GM20000 (cell line): ENCODE data around the gene KCNG2.

Source experiments
- DNase-seq: peaks from one replicate; pipeline ENCODE4 v3.0.0; 2012; ENCODE audit warnings: low spot score
- CTCF ChIP-seq: IDR thresholded peaks from 2 replicates; pipeline ENCODE4 v1.5.1; 2012; ENCODE audit warnings: mild to moderate bottlenecking, control low read depth; ENCODE audit errors: extremely low read depth, missing control alignments

KCNG2 gene

GRCh38 chr18:79784071-79784913 lies 13.4 kb upstream of the KCNG2 start:
- TF ChIP-seq CTCF = no peak
- DNase-seq = no peak

GRCh38 chr18:79784965-79785770 lies 12.6 kb upstream of the KCNG2 start:
- no peak for DNase-seq
- no peak for TF ChIP-seq CTCF

- TF ChIP-seq CTCF = no peak
- DNase-seq = no peak
Measured at GRCh38 chr18:79785831-79786230, 11.9 kb upstream of the KCNG2 start.

- no peak for TF ChIP-seq CTCF
Measured at GRCh38 chr18:79786304-79786703, 11.4 kb upstream of the KCNG2 start.

GRCh38 chr18:79786786-79787526 lies 10.8 kb upstream of the KCNG2 start:
- no peak for TF ChIP-seq CTCF
- DNase-seq = no peak

More at GRCh38 chr18:79786304-79786703, 11.4 kb upstream of the KCNG2 start:
- DNase-seq = no peak

- no peak for TF ChIP-seq CTCF
- no peak for DNase-seq
Measured at GRCh38 chr18:79787527-79787864, 10.2 kb upstream of the KCNG2 start.
